Epithelial cell of proximal tubule (primary cell): Measurements from ENCODE around the gene YJEFN3. TPM values are rescaled to one million over a fixed set of nuclear protein-coding genes. Genes with fewer than 3 reads are reported as not detected.

Experiments used
- DNase-seq: peaks from one replicate; pipeline ENCODE4 v3.0.0-alpha.2; 2011; ENCODE audit warnings: low read depth
- H3K4me3 ChIP-seq: 2 replicates; pipeline ENCODE4 v1.5.1; 2011; ENCODE audit warnings: low read depth, mild to moderate bottlenecking, low read length
- CTCF ChIP-seq: conservative IDR thresholded peaks from 2 replicates; pipeline ENCODE4 v1.5.1; 2012; ENCODE audit warnings: low read depth, mild to moderate bottlenecking, low read length
- total RNA-seq: library from RNA; depleted of rRNA; stranded (reverse); fragments of >200 nt; gene quantifications from 2 replicates; pipeline ENCODE4 v1.2.3, GENCODE V29; 2015

YJEFN3 gene
- total RNA-seq, 1 donor from 2014 or later: 0.58 TPM

- TF ChIP-seq CTCF: no peak
- DNase-seq: no peak
- H3K4me3 ChIP-seq: peak overlapping the region; percentile 21
These were observed 8.7 kb downstream of the YJEFN3 start for GRCh38 chr19:19537075-19538048.

GRCh38 chr19:19538061-19538784 lies 9.5 kb downstream of the YJEFN3 start, which contains the start of gene CILP2:
TSS of gene CILP2 (plus strand) at chr19:19538265. CDS start at chr19:19538350, 85 bp downstream.
- no peak for DNase-seq
- H3K4me3 ChIP-seq: peak within 1 kb of the TSS; percentile 21
- TF ChIP-seq CTCF: no peak

GRCh38 chr19:19538785-19539166 lies 10.1 kb downstream of the YJEFN3 start:
- no peak overlapping the region for H3K4me3 ChIP-seq
- TF ChIP-seq CTCF: no peak
- DNase-seq: no peak

- H3K4me3 ChIP-seq: no peak overlapping the region
- no peak for TF ChIP-seq CTCF
- DNase-seq: no peak
These were observed 11.0 kb downstream of the YJEFN3 start for GRCh38 chr19:19539698-19540063.

- TF ChIP-seq CTCF: no peak
- no peak for DNase-seq
- peak overlapping the region; percentile 19 for H3K4me3 ChIP-seq
These were observed 11.5 kb downstream of the YJEFN3 start for GRCh38 chr19:19540064-19540714.

- DNase-seq: no peak
- no peak for TF ChIP-seq CTCF
- peak overlapping the region; percentile 19 for H3K4me3 ChIP-seq
These were observed 12.2 kb downstream of the YJEFN3 start for GRCh38 chr19:19540715-19541515.
